ENCODE measurements around the gene PFKM.

Gene PFKM

GRCh38 chr12:48077111-48077510 is 42.1 kb upstream of the PFKM start:
- H3K4me3 ChIP-seq (ENCODE audit: low read length): no peak overlapping the region
- DNase-seq (ENCODE audit: low read depth): no peak
- TF ChIP-seq CTCF (conservative IDR thresholded peaks at IDR 0.05; ENCODE audit: low read length): no peak

GRCh38 chr12:48078901-48079300 is 40.3 kb upstream of the PFKM start:
- no peak for TF ChIP-seq CTCF (conservative IDR thresholded peaks at IDR 0.05; ENCODE audit: low read length)
- H3K4me3 ChIP-seq (ENCODE audit: low read length): no peak overlapping the region
- peak; percentile 70 for DNase-seq (ENCODE audit: low read depth)

- H3K4me3 ChIP-seq (ENCODE audit: low read length): no peak overlapping the region
- TF ChIP-seq CTCF (conservative IDR thresholded peaks at IDR 0.05; ENCODE audit: low read length): no peak
- DNase-seq (ENCODE audit: low read depth): no peak
These were observed 38.9 kb upstream of the PFKM start for GRCh38 chr12:48080285-48080684.

GRCh38 chr12:48080821-48081220 is 38.3 kb upstream of the PFKM start:
- DNase-seq (ENCODE audit: low read depth): no peak
- H3K4me3 ChIP-seq (ENCODE audit: low read length): no peak overlapping the region
- TF ChIP-seq CTCF (conservative IDR thresholded peaks at IDR 0.05; ENCODE audit: low read length): no peak

GRCh38 chr12:48084066-48084465 is 35.1 kb upstream of the PFKM start:
- peak; percentile 38 for TF ChIP-seq CTCF (conservative IDR thresholded peaks at IDR 0.05; ENCODE audit: low read length)
- peak; percentile 36 for DNase-seq (ENCODE audit: low read depth)
- H3K4me3 ChIP-seq (ENCODE audit: low read length): no peak overlapping the region

GRCh38 chr12:48084841-48085460 is 34.2 kb upstream of the PFKM start:
- no peak overlapping the region for H3K4me3 ChIP-seq (ENCODE audit: low read length)
- no peak for TF ChIP-seq CTCF (conservative IDR thresholded peaks at IDR 0.05; ENCODE audit: low read length)
- DNase-seq (ENCODE audit: low read depth): no peak

- no peak for TF ChIP-seq CTCF (conservative IDR thresholded peaks at IDR 0.05; ENCODE audit: low read length)
- DNase-seq (ENCODE audit: low read depth): no peak
- no peak overlapping the region for H3K4me3 ChIP-seq (ENCODE audit: low read length)
These were observed 32.8 kb upstream of the PFKM start for GRCh38 chr12:48086327-48086726.
